ENCODE measurements around the gene FILIP1L. TPM values are rescaled to one million over a fixed set of nuclear protein-coding genes. Genes with fewer than 3 reads are reported as not detected.

FILIP1L gene
- total and polyA plus RNA-seq, 2 of the 13 experiments (the other 11 are each of a cell fraction or from before 2014, with no cell fraction given): 8.1 to 187 TPM

- no peak overlapping the region for H2AFZ ChIP-seq (ENCODE audit: low read length)
- no peaks in the 10 kb centered on the region for H3K79me2 ChIP-seq (ENCODE audit: insufficient read depth, low read length)
- H3K36me3 ChIP-seq (replicated peaks in 1 of 2; ENCODE audit: control insufficient read depth in 1 of 2, insufficient read depth in 2 of 2, low read length in 2 of 2): no peaks in the 10 kb centered on the region
- H3K4me3 ChIP-seq (replicated peaks in 1 of 3; ENCODE audit: insufficient read depth in 1 of 3, low read depth in 2 of 3, low read length in 3 of 3): no peak overlapping the region
- H3K9me3 ChIP-seq (ENCODE audit: low read length): peaks cover 22% of the 10 kb centered on the region
- CTCF ChIA-PET (ENCODE audit: low intra/inter-chr PET ratio, low total read pairs): no interaction called here
- H3K27me3 ChIP-seq (ENCODE audit: control insufficient read depth in 1 of 2, insufficient read depth in 2 of 2, low read length in 2 of 2): no peaks in the 10 kb centered on the region
- POLR2A ChIA-PET: no interaction called here
- intact Hi-C loops (cut with micrococcal nuclease; ENCODE audit: unreplicated experiment) (loop anchor here (5.0 kb wide), 1 partner anchor 636 kb away; no protein-coding TSS in a partner anchor), in situ Hi-C loops (cut with HindIII; ENCODE audit: extremely low pct_ligation_motif_present, low pct_unique_long_range_greater_than_20kb) (loop anchor here (25.0 kb wide), 1 partner anchor 904 kb away; the partner anchor contains the start of gene TFG)
- no peaks in the 10 kb centered on the region for H3K4me1 ChIP-seq (ENCODE audit: insufficient read depth, low read length)
- DNase-seq (ENCODE audit: low spot score): peak; percentile 55
- H4K20me1 ChIP-seq (ENCODE audit: insufficient read depth, low read length): no peaks in the 10 kb centered on the region
- H3K4me2 ChIP-seq (ENCODE audit: low read depth, low read length): no peak overlapping the region
- 46% methylated on average over 4 of the region's 4 CpGs for WGBS (ENCODE audit: low lambda C conversion rate)
- no TSS peak for BruUV-seq (replicated peaks)
- no peak overlapping the region for H3K9ac ChIP-seq (ENCODE audit: insufficient read depth, low read depth, low read length)
- peak; percentile 50; the same call in 2 of the 3 replicates for ATAC-seq
- no peak overlapping the region for H3K27ac ChIP-seq (ENCODE audit: extremely low read length, insufficient read depth, low read length)
- FAIRE-seq: peak; percentile 74
- no peak for TF ChIP-seq ZNF343 (CRISPR knock-in tag; IDR thresholded peaks at IDR 0.05)
- TF ChIP-seq CTCF (CRISPR knock-in tag; IDR thresholded peaks at IDR 0.05): peak; percentile 70
- no peak for TF ChIP-seq SCMH1 (CRISPR knock-in tag; IDR thresholded peaks at IDR 0.05; ENCODE audit: borderline replicate concordance)
- peak; percentile 19; the same call in 1 of the 2 replicates for TF ChIP-seq SMC3 (IDR thresholded peaks at IDR 0.05; ENCODE audit: low read length)
- TF ChIP-seq, protein P1, sequence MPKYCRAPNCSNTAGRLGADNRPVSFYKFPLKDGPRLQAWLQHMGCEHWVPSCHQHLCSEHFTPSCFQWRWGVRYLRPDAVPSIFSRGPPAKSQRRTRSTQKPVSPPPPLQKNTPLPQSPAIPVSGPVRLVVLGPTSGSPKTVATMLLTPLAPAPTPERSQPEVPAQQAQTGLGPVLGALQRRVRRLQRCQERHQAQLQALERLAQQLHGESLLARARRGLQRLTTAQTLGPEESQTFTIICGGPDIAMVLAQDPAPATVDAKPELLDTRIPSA (CRISPR knock-in tag; IDR thresholded peaks at IDR 0.05; ENCODE audit: borderline replicate concordance): no peak
- TF ChIP-seq STAG1 (CRISPR knock-in tag; IDR thresholded peaks at IDR 0.05): peak; percentile 34; the same call in 1 of the 2 replicates
These were observed 306.0 kb downstream of the FILIP1L start for GRCh38 chr3:99808163-99808794.

Measured in HepG2 (cell line).